ENCODE measurements around the gene CIT.

DNA sequence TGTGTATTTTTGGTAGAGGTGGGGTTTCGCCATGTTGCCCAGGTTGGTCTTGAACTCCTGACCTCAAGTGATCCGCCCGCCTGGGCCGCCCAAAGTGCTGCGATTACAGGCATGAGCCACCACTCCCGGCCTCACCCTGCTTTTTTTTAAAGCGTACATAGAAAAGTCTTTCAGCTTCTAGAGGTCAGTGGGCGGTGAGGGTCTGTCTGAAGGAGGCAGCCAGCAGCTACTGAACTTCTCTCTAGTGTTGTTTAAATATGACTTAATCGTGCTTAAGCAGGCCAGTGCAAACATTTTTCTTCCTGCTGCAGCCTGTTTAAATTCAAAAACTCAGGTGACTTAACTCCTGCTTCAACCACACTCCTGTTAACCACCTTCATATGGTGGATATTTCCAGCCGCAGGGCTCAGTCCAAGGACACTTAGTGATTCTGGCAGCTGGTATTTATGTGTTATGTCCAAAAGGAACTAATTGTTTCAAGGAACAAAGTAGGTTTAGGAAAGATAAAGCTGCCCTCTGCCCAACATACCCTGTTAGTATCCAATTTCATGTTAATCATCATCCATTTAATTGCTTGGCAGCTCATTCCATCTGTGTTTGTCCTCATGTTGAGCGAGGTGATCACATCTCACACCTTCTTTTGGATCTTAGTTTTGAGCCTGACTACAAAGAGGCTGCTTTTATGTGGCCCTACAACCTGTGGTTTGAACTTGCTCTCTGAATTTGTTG lies 207.2 kb downstream of the CIT start:
- TF ChIP-seq, protein P1, sequence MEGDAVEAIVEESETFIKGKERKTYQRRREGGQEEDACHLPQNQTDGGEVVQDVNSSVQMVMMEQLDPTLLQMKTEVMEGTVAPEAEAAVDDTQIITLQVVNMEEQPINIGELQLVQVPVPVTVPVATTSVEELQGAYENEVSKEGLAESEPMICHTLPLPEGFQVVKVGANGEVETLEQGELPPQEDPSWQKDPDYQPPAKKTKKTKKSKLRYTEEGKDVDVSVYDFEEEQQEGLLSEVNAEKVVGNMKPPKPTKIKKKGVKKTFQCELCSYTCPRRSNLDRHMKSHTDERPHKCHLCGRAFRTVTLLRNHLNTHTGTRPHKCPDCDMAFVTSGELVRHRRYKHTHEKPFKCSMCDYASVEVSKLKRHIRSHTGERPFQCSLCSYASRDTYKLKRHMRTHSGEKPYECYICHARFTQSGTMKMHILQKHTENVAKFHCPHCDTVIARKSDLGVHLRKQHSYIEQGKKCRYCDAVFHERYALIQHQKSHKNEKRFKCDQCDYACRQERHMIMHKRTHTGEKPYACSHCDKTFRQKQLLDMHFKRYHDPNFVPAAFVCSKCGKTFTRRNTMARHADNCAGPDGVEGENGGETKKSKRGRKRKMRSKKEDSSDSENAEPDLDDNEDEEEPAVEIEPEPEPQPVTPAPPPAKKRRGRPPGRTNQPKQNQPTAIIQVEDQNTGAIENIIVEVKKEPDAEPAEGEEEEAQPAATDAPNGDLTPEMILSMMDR (conservative IDR thresholded peaks at IDR 0.05 in 1 of 2, IDR thresholded peaks at IDR 0.05 in 1 of 2; ENCODE audit: low read depth in 1 of 2, low read length in 2 of 2), result no peak
- TF ChIP-seq EZH2 (IDR thresholded peaks at IDR 0.05; ENCODE audit: low read length, missing control alignments), result no peak

Data from fibroblast of lung (primary cell).